Activated CD4-positive, alpha-beta T cell treated with anti-CD3 and anti-CD28 coated beads, Interleukin-2, amount 50 U/mL, for 4 hours (primary cell): ENCODE data around the gene SCGB1C1.

Source experiments
- DNase-seq, 2 experiments: peaks; one replicate each; pipeline ENCODE4 v3.0.0-alpha.2; 2020

Gene SCGB1C1

GRCh38 chr11:205221-206001 is 12.5 kb downstream of the SCGB1C1 start:
- no peak for DNase-seq

GRCh38 chr11:206002-206384 is 13.1 kb downstream of the SCGB1C1 start:
- no peak for DNase-seq

GRCh38 chr11:206526-207207 is 13.8 kb downstream of the SCGB1C1 start:
- DNase-seq = no peak

- DNase-seq = peak; percentile 95 to 96
These were observed 14.5 kb downstream of the SCGB1C1 start, which contains the start of the genes BET1L and RIC8A for GRCh38 chr11:207208-207862. Gene BET1L (minus strand): TSS chr11:207399. CDS start chr11:207321, 78 bp downstream. Gene RIC8A (plus strand): TSS chr11:207708. CDS start chr11:208855, 1,147 bp downstream.

DNA sequence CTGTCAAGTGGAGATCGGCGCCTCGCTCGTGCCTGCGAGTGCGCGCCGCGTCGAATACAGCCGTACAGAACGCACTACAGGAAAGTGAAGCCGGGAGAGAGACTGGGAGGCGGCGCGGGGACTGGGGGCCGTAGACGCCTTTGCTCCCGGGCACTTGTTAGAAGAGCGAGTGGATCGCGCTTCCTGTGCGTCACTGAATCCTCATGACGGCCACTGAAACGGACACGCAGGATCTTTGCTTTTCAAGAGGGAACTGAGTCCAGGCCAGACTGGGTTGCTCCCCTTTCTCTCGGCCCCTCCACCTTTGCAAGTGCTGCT is 14.9 kb downstream of the SCGB1C1 start:
- no peak for DNase-seq

- DNase-seq = peak; percentile 69 to 73
These were observed 15.5 kb downstream of the SCGB1C1 start for GRCh38 chr11:208181-208916.

- no peak for DNase-seq
These were observed 16.0 kb downstream of the SCGB1C1 start for GRCh38 chr11:208917-209260.

GRCh38 chr11:209275-210121 is 16.6 kb downstream of the SCGB1C1 start:
- DNase-seq = no peak

DNA sequence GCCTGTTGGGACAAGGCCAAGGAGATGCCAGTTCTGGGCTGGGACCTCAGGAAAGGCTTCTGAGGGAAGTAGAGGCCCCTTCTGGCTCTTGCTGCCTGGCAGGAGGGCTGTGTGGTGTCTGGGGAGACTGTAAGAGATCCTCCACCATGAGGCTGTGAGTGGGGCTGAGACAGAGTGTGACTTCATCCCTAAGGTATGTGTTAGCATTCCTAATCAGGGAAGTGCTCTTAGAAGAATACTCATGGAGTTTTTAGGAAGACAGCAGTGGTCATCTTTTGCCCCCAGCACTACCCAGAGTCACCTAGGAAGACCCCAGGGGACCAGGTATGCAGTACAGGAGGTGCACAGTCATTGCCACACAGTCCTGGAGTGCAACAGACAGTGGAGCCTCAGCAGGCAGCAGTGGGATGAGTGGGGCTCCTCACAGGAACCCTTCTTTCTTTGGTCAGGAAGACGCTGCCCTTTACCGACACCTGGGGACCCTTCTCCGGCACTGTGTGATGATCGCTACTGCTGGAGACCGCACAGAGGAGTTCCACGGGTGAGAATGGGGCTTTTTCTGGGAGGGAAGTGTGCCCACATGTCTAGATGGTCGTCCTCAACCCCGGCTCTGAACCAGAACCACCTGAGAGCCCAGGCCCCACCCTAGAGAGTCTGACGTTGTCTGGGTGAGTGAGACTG is 17.4 kb downstream of the SCGB1C1 start:
- no peak for DNase-seq

DNA sequence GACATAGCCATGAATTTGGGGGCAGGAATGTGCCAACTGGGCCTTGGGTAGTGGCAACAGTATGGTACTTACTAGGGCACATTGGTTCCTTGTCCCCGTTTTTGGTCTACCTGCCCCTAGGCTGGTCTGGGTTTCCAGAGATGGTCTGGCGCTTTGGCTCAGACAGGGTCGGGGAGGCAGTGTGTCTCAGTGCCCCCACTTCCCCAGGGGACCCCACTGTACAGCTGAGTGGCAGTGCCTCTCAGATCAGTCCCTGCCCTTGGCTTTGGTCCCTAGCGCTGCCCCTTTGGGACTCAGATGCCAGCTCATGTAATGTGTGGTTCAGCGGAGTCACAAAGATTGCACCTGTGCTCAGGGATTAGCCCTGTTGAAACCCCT is 17.9 kb downstream of the SCGB1C1 start:
- no peak for DNase-seq

GRCh38 chr11:211295-211694 is 18.4 kb downstream of the SCGB1C1 start:
- DNase-seq = no peak

GRCh38 chr11:211741-212140 is 18.9 kb downstream of the SCGB1C1 start:
- no peak for DNase-seq

DNA sequence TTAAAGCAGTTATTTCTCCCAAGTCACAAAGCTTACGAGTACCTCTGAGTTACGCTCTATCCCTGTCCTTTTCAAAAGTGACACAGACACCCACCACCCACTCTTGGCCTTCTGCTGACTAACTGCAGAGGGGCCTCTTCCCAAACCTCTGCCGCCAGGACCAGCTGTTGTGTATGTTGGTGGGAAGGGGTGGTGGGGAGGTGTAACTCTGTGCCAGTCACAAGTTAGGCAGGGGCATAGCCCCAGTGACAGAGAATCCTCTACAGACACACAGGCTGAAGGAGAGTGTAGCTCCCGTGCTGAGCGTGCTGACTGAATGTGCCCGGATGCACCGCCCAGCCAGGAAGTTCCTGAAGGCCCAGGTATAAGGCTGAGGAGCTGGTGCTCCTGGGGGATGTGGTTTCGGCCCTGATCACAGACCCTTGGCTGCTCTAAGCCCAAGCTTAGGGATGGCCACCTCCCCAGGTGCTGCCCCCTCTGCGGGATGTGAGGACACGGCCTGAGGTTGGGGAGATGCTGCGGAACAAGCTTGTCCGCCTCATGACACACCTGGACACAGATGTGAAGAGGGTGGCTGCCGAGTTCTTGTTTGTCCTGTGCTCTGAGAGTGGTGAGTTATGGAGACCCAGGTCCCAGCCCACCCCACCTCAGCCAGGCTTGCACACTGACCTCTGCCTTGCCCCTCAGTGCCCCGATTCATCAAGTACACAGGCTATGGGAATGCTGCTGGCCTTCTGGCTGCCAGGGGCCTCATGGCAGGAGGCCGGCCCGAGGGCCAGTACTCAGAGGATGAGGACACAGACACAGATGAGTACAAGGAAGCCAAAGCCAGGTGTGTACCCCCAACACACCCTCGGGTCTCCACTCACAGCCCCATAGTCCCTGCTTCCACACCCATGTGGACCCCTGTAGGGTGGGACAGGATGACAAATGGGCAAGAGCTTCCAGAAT is 19.5 kb downstream of the SCGB1C1 start:
- no peak for DNase-seq

- no peak for DNase-seq
These were observed 20.2 kb downstream of the SCGB1C1 start for GRCh38 chr11:213111-213510.

GRCh38 chr11:214083-214482 is 21.2 kb downstream of the SCGB1C1 start:
- DNase-seq = no peak

GRCh38 chr11:215581-216037 is 22.7 kb downstream of the SCGB1C1 start:
- DNase-seq = no peak

- no peak for DNase-seq
These were observed 23.4 kb downstream of the SCGB1C1 start for GRCh38 chr11:216081-216974.

GRCh38 chr11:217704-218103 is 24.8 kb downstream of the SCGB1C1 start:
- DNase-seq = no peak

DNA sequence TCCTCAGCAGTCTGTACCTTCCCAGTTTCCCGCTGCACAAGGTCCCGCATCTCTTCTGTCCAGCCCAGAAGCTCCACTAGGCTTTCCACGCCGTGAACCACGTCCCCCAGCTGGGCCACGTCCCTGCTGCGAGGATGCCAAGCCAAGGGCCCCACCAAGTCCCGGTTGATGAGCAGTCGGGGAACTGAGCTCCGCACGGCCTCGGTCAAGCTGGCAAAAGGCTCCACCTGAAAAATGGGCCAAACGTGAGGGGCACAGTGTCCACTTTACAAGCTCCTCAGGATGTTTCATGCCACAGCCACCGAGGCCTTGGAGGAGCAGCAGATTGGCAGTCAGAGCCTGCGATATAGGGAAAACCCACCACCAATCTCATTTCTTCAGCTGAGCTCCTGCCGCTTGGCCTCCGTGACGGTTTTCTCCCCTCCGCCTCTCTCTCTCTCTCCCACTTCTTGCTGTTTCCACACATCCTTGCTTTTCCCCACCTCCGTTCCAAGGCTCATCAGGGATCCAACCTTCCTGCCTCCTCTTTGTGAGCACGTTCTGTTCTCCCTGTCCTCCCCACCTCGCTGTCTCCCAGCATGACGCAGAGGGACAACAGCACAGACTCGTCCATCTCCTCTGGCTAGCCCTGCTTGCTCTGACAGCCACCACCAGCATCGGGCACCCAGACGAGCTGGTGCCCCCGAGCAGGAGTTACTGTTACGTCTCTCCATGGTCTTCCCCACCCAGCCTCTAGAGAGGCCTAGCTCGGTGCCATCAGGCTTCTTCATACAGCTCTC is 26.1 kb downstream of the SCGB1C1 start:
- no peak for DNase-seq
